Parathyroid adenoma (tissue), 2 donors: ENCODE results near the gene BRINP3.
"Not testable (repeated sequence)": the region's sequence is repeated elsewhere in the genome, so short reads cannot be mapped to it uniquely, and the experiment has no call there.

Source experiments
- H2AFZ ChIP-seq: fragments of 300-600 bp; sonication (generic); one replicate; pipeline ENCODE4 v1.7.0; 2017; ENCODE audit warnings: antibody characterized with exemption, mild to moderate bottlenecking
- H3K27ac ChIP-seq: fragments of 300-600 bp; sonication (generic); one replicate; pipeline ENCODE4 v1.7.0; 2017
- H3K27me3 ChIP-seq: fragments of 300-600 bp; sonication (generic); one replicate; pipeline ENCODE4 v1.7.0; 2017; ENCODE audit warnings: low read length; ENCODE audit not compliant: control insufficient read depth, insufficient read depth
- H3K36me3 ChIP-seq: fragments of 300-600 bp; sonication (generic); one replicate; pipeline ENCODE4 v1.7.0; 2017; ENCODE audit warnings: low read length; ENCODE audit not compliant: control insufficient read depth, insufficient read depth
- H3K4me1 ChIP-seq: fragments of 300-600 bp; sonication (generic); one replicate; pipeline ENCODE4 v1.7.0; 2017; ENCODE audit warnings: control low read depth
- H3K4me2 ChIP-seq: fragments of 300-600 bp; sonication (generic); one replicate; pipeline ENCODE4 v1.7.0; 2017; ENCODE audit warnings: low read length
- H3K4me3 ChIP-seq: fragments of 300-600 bp; sonication (generic); one replicate; pipeline ENCODE4 v1.7.0; 2017; ENCODE audit warnings: low read depth, low read length
- H3K79me2 ChIP-seq: fragments of 300-600 bp; sonication (generic); one replicate; pipeline ENCODE4 v1.7.0; 2017; ENCODE audit warnings: control low read depth
- H3K9ac ChIP-seq: fragments of 300-600 bp; sonication (generic); one replicate; pipeline ENCODE4 v1.7.0; 2017; ENCODE audit warnings: mild to moderate bottlenecking
- H3K9me3 ChIP-seq: fragments of 300-600 bp; sonication (generic); one replicate; pipeline ENCODE4 v1.7.0; 2017; ENCODE audit warnings: low read length; ENCODE audit not compliant: control insufficient read depth
- CTCF ChIP-seq: fragments of 300-600 bp; sonication (generic); IDR thresholded peaks from one replicate; pipeline ENCODE4 v1.7.0; 2017; ENCODE audit warnings: antibody characterized with exemption, mild to moderate bottlenecking
- donor health status: primary hyperparathyroidism.

The BRINP3 gene

DNA sequence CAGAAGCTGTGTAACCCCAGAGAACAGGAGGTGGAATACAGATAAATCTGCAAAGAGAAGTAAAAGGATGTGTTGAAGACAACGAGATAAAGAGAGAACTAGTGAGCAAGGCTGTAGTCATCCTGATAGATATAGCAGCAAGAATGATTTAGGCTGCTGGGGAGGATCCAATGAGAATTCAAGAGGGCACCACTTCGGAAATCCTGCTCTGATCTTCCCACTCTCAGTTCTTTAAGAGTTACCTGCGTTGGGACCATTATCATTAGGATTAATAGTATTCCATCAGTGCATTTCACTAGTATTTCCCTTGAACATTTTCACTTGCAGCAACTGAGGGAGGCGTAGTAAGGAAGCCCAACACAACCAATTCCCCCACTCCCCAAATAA, at the start of gene BRINP3:
BRINP3 (minus strand) TSS at position 103 of the 387 bp plus-strand sequence.
- Histone ChIP-seq H3K36me3 (no peaks in the 10 kb centered on the region), H3K4me1 (no peaks in the 10 kb centered on the region), H3K9me3 (no peaks in the 10 kb centered on the region), H3K27ac (no peak within 1 kb of the TSS), H3K27me3 (no peaks in the 10 kb centered on the region), H3K4me2 (peak within 1 kb of the TSS; percentile 67), H3K9ac (no peak within 1 kb of the TSS), H3K4me3 (no peak within 1 kb of the TSS), H3K79me2 (no peaks in the 10 kb centered on the region), H2AFZ (no peak within 1 kb of the TSS)
- TF ChIP-seq CTCF: no peak

DNA sequence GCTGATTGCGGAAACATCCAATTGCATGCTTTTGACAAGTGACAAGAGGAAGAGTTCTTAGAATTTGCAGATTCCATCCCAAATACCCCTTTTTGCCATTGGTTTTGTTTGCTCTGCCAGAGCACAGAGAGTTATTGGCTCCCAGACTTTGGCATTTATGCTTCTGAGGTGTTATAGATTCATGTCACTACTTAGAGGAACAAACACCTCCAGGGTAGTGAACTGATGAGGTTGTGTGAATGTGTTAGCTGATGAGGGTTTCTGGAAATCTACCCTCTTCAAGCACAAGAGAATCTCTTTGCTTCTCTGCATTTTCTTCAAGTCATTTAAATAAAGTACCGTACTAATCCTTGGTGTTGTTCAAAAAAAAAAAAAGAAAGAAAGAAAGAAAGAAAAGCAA, 33.9 kb upstream of the BRINP3 start:
- H2AFZ ChIP-seq: no peak overlapping the region
- no peaks in the 10 kb centered on the region for H3K9me3 ChIP-seq
- H3K4me2 ChIP-seq: no peak overlapping the region
- H3K27ac ChIP-seq: no peak overlapping the region
- no peak overlapping the region for H3K4me3 ChIP-seq
- H3K4me1 ChIP-seq: no peaks in the 10 kb centered on the region
- no peak overlapping the region for H3K9ac ChIP-seq
- H3K36me3 ChIP-seq: no peaks in the 10 kb centered on the region
- no peaks in the 10 kb centered on the region for H3K27me3 ChIP-seq
- no peak for TF ChIP-seq CTCF
- H3K79me2 ChIP-seq: no peaks in the 10 kb centered on the region

- Histone ChIP-seq H3K27ac (no peak overlapping the region), H3K79me2 (no peaks in the 10 kb centered on the region), H3K4me1 (no peaks in the 10 kb centered on the region), H3K4me3 (no peak overlapping the region), H3K36me3 (no peaks in the 10 kb centered on the region), H3K4me2 (no peak overlapping the region), H3K9ac (no peak overlapping the region), H3K9me3 (no peaks in the 10 kb centered on the region), H3K27me3 (no peaks in the 10 kb centered on the region), H2AFZ (no peak overlapping the region)
- TF ChIP-seq CTCF: no peak
Observed at GRCh38 chr1:190507357-190507756, 29.7 kb upstream of the BRINP3 start.

DNA sequence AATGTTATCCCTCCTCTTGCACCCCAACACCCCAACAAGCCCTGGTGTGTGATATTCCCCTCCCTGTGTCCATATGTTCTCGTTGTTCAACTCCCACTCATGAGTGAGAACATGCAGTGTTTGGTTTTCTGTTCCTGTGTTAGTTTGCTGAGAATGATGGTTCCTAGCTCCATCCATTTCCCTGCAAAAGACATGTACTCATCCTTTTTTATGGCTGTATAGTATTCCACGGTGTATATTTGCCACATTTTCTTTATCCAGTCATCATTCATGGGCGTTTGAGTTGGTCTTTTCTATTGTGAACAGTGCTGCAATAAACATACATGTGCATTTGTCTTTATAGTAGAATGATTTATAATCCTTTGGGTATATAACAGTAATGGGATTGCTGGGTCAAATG, 26.9 kb upstream of the BRINP3 start:
- H3K4me1 ChIP-seq, H3K4me3 ChIP-seq, H3K27me3 ChIP-seq, H2AFZ ChIP-seq, H3K27ac ChIP-seq, H3K4me2 ChIP-seq, H3K36me3 ChIP-seq, H3K79me2 ChIP-seq, H3K9me3 ChIP-seq, H3K9ac ChIP-seq: not testable (repeated sequence)

DNA sequence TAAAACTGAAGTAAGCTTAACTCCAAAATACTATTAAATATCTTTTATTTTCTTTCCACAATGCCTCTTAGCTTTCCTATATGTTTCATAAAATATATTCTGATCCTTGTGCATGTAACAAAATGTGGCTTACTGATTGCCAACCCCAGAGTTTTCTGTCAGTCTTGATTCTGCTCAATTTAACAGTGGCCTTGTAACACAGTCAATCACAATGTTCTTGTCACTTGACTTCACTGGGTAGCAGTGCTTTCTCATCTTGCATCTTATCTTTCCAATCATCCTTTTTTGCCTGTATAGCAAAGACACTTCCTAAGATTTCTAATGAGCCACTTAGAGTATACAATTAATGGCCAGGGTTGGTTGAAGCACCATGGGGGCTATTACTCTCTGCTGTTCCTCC, 19.9 kb upstream of the BRINP3 start:
- Histone ChIP-seq H3K4me1 (no peaks in the 10 kb centered on the region), H3K27ac (no peak overlapping the region), H3K4me2 (no peak overlapping the region), H3K79me2 (no peaks in the 10 kb centered on the region), H2AFZ (no peak overlapping the region), H3K27me3 (no peaks in the 10 kb centered on the region), H3K36me3 (no peaks in the 10 kb centered on the region), H3K9me3 (no peaks in the 10 kb centered on the region), H3K4me3 (no peak overlapping the region), H3K9ac (no peak overlapping the region)
- no peak for TF ChIP-seq CTCF
